ENCODE measurements around the gene DHTKD1.

The DHTKD1 gene

DNA sequence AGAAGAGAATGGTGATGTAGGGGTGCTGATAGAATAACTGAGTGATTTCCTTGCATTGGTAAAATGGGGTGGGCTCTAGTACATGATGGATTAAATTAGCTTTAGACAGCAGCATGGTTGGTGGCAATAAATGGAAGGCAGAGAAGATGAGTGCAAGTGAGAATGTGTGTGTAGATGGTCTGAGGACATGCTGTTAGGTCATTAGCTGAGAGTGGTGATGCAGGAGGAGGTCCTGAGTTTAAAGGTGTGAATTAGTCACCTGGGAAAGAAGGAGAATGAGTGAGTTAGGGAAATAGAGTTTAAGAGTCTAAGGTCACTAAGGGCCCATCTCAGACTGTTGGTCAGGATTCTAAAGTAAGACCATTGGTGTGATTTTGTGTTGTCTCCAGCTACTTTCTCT is 42.8 kb downstream of the DHTKD1 start:
- TF ChIP-seq EZH2 (IDR thresholded peaks at IDR 0.05; ENCODE audit: borderline replicate concordance, low read depth, low read length, severe bottlenecking) (no peak), CTCF (IDR thresholded peaks at IDR 0.05; ENCODE audit: borderline replicate concordance, extremely low read depth, low read length, poor library complexity, severe bottlenecking) (no peak)
- Histone ChIP-seq H3K4me3 (ENCODE audit: low read depth in 1 of 2, low read length in 2 of 2) (no peak overlapping the region), H3K4me2 (ENCODE audit: insufficient read depth, low read length) (no peak overlapping the region), H3K79me2 (ENCODE audit: insufficient read depth, low read length) (no peaks in the 10 kb centered on the region), H2AFZ (ENCODE audit: low read depth, low read length) (no peak overlapping the region), H3K36me3 (ENCODE audit: insufficient read depth, low read length) (peaks cover 54% of the 10 kb centered on the region), H3K27me3 (ENCODE audit: insufficient read depth, low read length, poor library complexity) (no peaks in the 10 kb centered on the region), H3K4me1 (ENCODE audit: insufficient read depth, low read length) (peaks cover 30% of the 10 kb centered on the region), H3K9ac (ENCODE audit: low read depth, low read length) (no peak overlapping the region), H4K20me1 (ENCODE audit: insufficient read depth, low read length) (no peaks in the 10 kb centered on the region), H3K9me3 (ENCODE audit: insufficient read depth, low read length, severe bottlenecking) (no peaks in the 10 kb centered on the region), H3K27ac (ENCODE audit: low read length) (peak overlapping the region; percentile 55)
- ATAC-seq (ENCODE audit: insufficient read depth, low read depth) (no peak), DNase-seq (no peak)

DNA sequence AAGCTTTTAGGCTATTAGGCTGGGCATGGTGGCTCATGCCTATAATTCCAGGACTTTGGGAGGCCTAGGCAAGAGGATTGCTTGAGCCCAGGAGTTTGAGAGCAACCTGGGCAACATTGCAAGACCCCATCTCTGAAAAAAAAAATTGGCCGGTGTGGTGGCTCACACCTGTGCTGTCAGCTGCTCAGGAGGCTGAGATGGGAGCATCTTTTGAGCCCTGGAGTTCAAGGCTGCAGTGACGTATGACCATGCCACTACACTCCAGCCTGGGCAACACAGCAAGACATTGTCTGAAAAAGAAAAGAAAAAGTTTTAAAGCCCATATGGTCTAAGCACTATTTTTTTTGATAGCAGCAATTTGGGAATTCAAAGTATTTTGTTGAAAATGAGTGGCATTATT is 44.9 kb downstream of the DHTKD1 start:
- no peak overlapping the region for H3K4me3 ChIP-seq (ENCODE audit: low read depth in 1 of 2, low read length in 2 of 2)
- no peaks in the 10 kb centered on the region for H3K9me3 ChIP-seq (ENCODE audit: insufficient read depth, low read length, severe bottlenecking)
- no peaks in the 10 kb centered on the region for H4K20me1 ChIP-seq (ENCODE audit: insufficient read depth, low read length)
- no peaks in the 10 kb centered on the region for H3K79me2 ChIP-seq (ENCODE audit: insufficient read depth, low read length)
- no peak overlapping the region for H2AFZ ChIP-seq (ENCODE audit: low read depth, low read length)
- no peak for DNase-seq
- peak overlapping the region; percentile 32 for H3K4me2 ChIP-seq (ENCODE audit: insufficient read depth, low read length)
- peak overlapping the region; percentile 82 for H3K27ac ChIP-seq (ENCODE audit: low read length)
- no peak for ATAC-seq (ENCODE audit: insufficient read depth, low read depth)
- H3K27me3 ChIP-seq (ENCODE audit: insufficient read depth, low read length, poor library complexity) = no peaks in the 10 kb centered on the region
- H3K4me1 ChIP-seq (ENCODE audit: insufficient read depth, low read length) = peaks cover 30% of the 10 kb centered on the region
- TF ChIP-seq EZH2 (IDR thresholded peaks at IDR 0.05; ENCODE audit: borderline replicate concordance, low read depth, low read length, severe bottlenecking) = no peak
- TF ChIP-seq CTCF (IDR thresholded peaks at IDR 0.05; ENCODE audit: borderline replicate concordance, extremely low read depth, low read length, poor library complexity, severe bottlenecking) = no peak
- peaks cover 48% of the 10 kb centered on the region for H3K36me3 ChIP-seq (ENCODE audit: insufficient read depth, low read length)
- H3K9ac ChIP-seq (ENCODE audit: low read depth, low read length) = 0 out of 2 replicates have a peak overlapping the region, but pooled peaks have one; percentile 1

GRCh38 chr10:12121673-12122072 is 52.9 kb downstream of the DHTKD1 start:
- Histone ChIP-seq H3K4me1 (ENCODE audit: insufficient read depth, low read length) (no peaks in the 10 kb centered on the region), H3K27me3 (ENCODE audit: insufficient read depth, low read length, poor library complexity) (no peaks in the 10 kb centered on the region), H3K27ac (ENCODE audit: low read length) (no peak overlapping the region), H3K4me3 (ENCODE audit: low read depth in 1 of 2, low read length in 2 of 2) (no peak overlapping the region), H2AFZ (ENCODE audit: low read depth, low read length) (no peak overlapping the region), H3K4me2 (ENCODE audit: insufficient read depth, low read length) (no peak overlapping the region), H4K20me1 (ENCODE audit: insufficient read depth, low read length) (no peaks in the 10 kb centered on the region), H3K9ac (ENCODE audit: low read depth, low read length) (no peak overlapping the region), H3K9me3 (ENCODE audit: insufficient read depth, low read length, severe bottlenecking) (no peaks in the 10 kb centered on the region), H3K36me3 (ENCODE audit: insufficient read depth, low read length) (peaks cover 44% of the 10 kb centered on the region), H3K79me2 (ENCODE audit: insufficient read depth, low read length) (no peaks in the 10 kb centered on the region)
- TF ChIP-seq CTCF (IDR thresholded peaks at IDR 0.05; ENCODE audit: borderline replicate concordance, extremely low read depth, low read length, poor library complexity, severe bottlenecking) (no peak), EZH2 (IDR thresholded peaks at IDR 0.05; ENCODE audit: borderline replicate concordance, low read depth, low read length, severe bottlenecking) (no peak)
- DNase-seq = no peak
- ATAC-seq (ENCODE audit: insufficient read depth, low read depth) = no peak

Data from DND-41 (cell line).